LNCAP (cell line): Measurements from ENCODE around the gene ZCCHC2.

Experiments
- TF ChIP-seq, protein P1 (sequence below): fragments of 450-650 bp; IDR thresholded peaks from 2 replicates; pipeline ENCODE4 v1.5.1; 2017; ENCODE audit warnings: mild to moderate bottlenecking

ZCCHC2 gene

DNA sequence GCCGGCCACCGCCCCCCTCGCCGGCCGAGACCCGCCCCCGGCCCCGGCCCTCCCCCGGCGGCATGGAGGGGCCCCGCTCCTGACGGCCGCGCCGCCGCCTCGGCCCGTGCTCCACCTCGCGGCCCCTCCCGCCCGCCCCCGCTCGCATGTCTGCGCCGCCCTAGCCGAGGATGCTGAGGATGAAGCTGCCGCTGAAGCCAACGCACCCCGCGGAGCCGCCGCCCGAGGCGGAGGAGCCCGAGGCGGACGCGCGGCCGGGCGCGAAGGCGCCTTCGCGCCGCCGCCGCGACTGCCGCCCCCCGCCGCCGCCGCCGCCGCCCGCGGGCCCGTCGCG lies 397 bp downstream of the ZCCHC2 start:
- TF ChIP-seq, protein P1, sequence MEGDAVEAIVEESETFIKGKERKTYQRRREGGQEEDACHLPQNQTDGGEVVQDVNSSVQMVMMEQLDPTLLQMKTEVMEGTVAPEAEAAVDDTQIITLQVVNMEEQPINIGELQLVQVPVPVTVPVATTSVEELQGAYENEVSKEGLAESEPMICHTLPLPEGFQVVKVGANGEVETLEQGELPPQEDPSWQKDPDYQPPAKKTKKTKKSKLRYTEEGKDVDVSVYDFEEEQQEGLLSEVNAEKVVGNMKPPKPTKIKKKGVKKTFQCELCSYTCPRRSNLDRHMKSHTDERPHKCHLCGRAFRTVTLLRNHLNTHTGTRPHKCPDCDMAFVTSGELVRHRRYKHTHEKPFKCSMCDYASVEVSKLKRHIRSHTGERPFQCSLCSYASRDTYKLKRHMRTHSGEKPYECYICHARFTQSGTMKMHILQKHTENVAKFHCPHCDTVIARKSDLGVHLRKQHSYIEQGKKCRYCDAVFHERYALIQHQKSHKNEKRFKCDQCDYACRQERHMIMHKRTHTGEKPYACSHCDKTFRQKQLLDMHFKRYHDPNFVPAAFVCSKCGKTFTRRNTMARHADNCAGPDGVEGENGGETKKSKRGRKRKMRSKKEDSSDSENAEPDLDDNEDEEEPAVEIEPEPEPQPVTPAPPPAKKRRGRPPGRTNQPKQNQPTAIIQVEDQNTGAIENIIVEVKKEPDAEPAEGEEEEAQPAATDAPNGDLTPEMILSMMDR = no peak

DNA sequence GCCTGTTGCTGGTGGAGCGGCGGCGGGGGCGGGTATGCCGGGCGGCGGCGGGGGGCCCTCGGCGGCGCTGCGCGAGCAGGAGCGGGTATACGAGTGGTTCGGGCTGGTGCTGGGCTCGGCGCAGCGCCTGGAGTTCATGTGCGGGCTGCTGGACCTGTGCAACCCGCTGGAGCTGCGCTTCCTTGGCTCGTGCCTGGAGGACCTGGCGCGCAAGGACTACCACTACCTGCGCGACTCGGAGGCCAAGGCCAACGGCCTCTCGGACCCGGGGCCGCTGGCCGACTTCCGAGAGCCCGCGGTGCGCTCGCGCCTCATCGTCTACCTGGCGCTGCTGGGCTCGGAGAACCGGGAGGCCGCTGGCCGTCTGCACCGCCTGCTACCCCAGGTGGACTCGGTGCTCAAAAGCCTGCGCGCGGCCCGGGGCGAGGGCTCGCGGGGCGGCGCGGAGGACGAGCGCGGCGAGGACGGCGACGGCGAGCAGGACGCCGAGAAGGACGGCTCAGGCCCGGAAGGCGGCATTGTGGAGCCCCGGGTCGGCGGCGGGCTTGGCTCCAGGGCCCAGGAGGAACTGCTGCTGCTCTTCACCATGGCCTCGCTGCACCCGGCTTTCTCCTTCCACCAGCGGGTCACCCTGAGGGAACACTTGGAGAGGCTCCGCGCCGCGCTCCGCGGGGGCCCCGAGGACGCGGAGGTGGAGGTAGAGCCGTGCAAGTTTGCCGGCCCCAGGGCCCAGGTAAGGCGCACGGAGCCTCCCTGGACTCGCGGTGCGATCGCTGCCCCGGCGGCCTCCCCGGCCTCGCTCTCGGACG lies 1.0 kb downstream of the ZCCHC2 start:
- TF ChIP-seq, protein P1 = no peak

DNA sequence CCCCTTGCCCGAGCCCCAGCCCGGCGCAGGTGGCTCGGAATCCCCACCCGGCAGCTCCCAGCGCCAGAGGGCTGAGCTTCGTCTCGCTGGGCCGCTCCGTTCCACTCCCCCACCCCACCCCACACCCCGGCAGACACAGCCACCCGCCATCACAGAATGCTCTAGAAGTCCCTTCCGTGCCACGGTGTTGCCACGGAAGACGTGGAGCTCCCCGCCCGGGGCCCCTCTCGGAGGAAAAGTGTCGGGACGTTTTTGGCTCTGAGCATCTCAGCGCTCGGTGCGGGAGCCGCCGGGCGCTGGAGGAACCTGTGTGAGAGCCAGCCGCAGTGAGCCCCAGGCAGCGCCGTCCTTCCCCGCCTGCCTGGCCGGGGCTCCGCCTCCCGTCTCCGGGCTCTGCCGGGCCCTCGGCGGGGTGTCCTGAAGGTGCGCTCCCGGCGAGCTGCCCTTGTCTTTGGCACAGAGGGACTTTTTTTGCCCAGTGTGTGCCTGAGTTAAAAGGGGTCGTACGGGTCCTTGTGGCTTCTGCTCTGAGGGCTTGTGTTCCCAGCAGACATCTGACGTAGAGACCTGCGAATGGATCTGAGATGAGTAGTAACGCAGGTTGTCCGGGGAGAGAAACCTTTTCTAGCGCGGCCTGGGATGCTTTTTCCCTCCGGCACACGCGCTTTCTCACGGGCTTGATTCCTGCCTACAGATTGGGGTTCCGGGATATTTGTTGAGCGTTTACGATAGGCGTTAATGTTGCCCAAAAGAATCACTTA lies 1.8 kb downstream of the ZCCHC2 start:
- TF ChIP-seq, protein P1 = no peak

DNA sequence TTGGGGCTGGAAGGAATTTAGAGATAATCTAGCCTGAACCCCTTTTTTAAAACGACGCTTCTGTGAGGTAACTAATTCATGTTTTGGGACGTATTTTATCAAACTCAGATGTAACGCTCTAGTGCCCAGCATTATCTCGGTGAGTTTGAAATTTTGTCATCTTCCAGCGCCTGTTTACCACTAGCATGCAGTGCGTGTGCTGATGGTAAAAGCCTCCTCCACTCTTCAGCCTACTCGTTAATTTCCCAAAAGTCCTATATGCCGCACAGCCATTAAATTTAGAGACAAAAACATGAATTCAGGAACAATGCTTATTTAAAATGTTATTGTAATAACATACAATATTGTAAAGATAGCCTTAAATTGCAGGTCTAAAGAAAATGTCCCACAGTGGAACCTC lies 2.8 kb downstream of the ZCCHC2 start:
- TF ChIP-seq, protein P1 = no peak

DNA sequence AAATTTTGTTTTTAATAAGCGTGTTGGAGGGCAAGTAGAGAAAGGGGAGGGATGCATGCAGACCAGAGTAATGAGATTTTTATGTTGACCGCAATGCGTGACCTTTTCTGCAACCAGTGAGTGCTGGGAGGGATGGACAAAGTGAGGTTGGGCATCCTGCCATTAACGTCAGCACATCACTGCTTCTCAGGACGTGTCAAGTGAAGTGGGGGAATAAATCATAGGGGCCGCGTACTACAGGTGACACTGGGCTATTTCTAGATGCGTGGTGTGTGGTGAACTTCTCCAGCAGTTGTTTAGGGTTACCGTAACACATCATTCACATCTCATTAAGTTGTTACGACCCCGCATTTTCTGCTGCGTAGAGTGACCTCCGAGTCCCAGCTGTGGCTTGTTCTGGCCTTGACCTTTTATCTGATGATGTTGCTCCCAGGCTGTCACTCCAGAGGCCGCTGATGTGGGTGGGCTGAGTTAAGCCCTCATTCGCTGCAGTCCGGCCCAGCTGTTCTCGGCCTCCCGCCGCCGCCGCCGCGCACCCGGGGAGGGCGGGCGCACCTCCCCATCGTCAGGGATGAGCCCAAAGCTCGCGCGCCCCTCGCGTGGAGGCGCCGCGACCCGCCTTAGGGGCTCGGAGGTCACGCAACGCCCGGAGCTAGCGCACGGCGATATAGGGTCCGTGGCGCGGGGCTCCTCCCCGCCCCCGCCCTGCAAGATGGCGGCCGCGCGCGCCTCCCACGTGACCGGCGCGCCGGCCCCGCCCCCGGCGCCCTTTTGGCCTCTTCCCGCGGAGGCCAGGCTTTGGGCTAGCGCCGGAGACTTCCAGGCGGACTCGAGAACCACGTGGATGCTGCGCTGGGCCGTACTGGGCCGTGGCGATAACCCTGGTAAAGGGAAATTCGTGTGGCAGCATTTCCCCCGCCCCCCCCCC lies 3.5 kb downstream of the ZCCHC2 start:
- TF ChIP-seq, protein P1 = no peak

DNA sequence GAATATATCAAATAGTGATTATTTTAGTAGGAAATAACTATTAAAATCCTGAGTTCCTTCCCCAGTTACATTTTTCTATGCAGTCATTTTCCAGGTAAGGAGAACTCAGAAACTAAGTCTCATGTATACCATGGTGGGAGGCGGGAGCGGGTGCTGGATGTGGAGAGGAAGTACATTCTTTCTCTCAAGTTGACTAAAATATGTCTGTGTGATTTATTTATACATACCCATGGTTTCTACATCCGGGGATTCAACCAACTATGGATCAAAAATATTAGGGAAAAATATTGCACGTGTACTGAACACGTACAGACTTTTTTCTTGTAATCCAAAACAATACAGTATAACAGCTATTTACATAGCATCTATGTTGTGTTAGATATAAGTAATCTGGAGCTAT lies 6.8 kb downstream of the ZCCHC2 start:
- TF ChIP-seq, protein P1 = no peak

DNA sequence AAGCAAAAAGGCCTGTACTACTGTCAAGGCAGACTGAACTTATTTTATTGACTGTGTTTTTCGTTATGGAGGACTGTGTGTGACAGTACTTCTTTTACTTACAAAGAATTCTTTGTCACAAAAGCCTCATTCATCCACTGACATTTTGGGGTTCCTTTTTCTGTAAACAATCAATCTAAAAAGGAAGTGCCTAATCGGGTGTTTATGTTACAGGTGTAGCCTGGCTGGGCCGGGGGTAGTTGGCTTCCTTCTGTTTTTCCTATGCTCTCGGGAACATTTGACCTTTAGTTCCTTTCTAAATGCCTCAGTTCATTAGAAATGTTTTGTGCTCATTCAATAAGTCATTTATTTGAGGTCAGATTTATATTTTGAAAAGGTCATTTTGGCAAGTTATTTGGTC lies 8.3 kb downstream of the ZCCHC2 start:
- TF ChIP-seq, protein P1 = no peak
